ENCODE results near the gene RPS29.

- TF ChIP-seq CTCF (IDR thresholded peaks at IDR 0.05 in 8 of 11, conservative IDR thresholded peaks at IDR 0.05 in 3 of 11) = no peak
- TF ChIP-seq POLR2AphosphoS5 (IDR thresholded peaks at IDR 0.05) = no peak
- TF ChIP-seq POLR2A (IDR thresholded peaks at IDR 0.05) = no peak
Measured at GRCh38 chr14:49581209-49582112, 4.7 kb downstream of the RPS29 start.
